ENCODE measurements around the gene NPIPB6.
"Not testable (repeated sequence)": the region's sequence is repeated elsewhere in the genome, so short reads cannot be mapped to it uniquely, and the experiment has no call there.

The NPIPB6 gene

GRCh38 chr16:28363408-28363807 lies at the start of gene NPIPB6:
TSS of gene NPIPB6 (minus strand) at chr16:28363508. CDS start at chr16:28362822, 686 bp downstream.
- not testable (repeated sequence) for DNase-seq (ENCODE audit: low spot score)

- not testable (repeated sequence) for DNase-seq (ENCODE audit: low spot score)
Measured at GRCh38 chr16:28403220-28404072, 40.1 kb upstream of the NPIPB6 start, which contains the start of gene EIF3CL. TSS of gene EIF3CL (minus strand) at chr16:28403841. CDS start at chr16:28403618, 223 bp downstream.

- DNase-seq (ENCODE audit: low spot score): not testable (repeated sequence)
Measured at GRCh38 chr16:28392054-28392453, 28.7 kb upstream of the NPIPB6 start.

GRCh38 chr16:28382177-28382867 lies 19.0 kb upstream of the NPIPB6 start:
- not testable (repeated sequence) for DNase-seq (ENCODE audit: low spot score)

GRCh38 chr16:28377822-28378221 lies 14.5 kb upstream of the NPIPB6 start:
- DNase-seq (ENCODE audit: low spot score): not testable (repeated sequence)

- DNase-seq (ENCODE audit: low spot score): not testable (repeated sequence)
Measured at GRCh38 chr16:28377108-28377625, 13.9 kb upstream of the NPIPB6 start.

GRCh38 chr16:28375115-28375514 lies 11.8 kb upstream of the NPIPB6 start:
- DNase-seq (ENCODE audit: low spot score): not testable (repeated sequence)

GRCh38 chr16:28374281-28374680 lies 11.0 kb upstream of the NPIPB6 start:
- DNase-seq (ENCODE audit: low spot score): not testable (repeated sequence)

- DNase-seq (ENCODE audit: low spot score): not testable (repeated sequence)
Measured at GRCh38 chr16:28367926-28368325, 4.6 kb upstream of the NPIPB6 start.

GRCh38 chr16:28364268-28365173 lies 1.2 kb upstream of the NPIPB6 start:
- not testable (repeated sequence) for DNase-seq (ENCODE audit: low spot score)

- not testable (repeated sequence) for DNase-seq (ENCODE audit: low spot score)
Measured at GRCh38 chr16:28362600-28362999, 708 bp downstream of the NPIPB6 start.

GRCh38 chr16:28338230-28338629 lies 25.1 kb downstream of the NPIPB6 start:
- DNase-seq (ENCODE audit: low spot score): not testable (repeated sequence)

- not testable (repeated sequence) for DNase-seq (ENCODE audit: low spot score)
Measured at GRCh38 chr16:28336940-28337710, 26.2 kb downstream of the NPIPB6 start.

- not testable (repeated sequence) for DNase-seq (ENCODE audit: low spot score)
Measured at GRCh38 chr16:28335678-28336077, 27.6 kb downstream of the NPIPB6 start.

- DNase-seq (ENCODE audit: low spot score): not testable (repeated sequence)
Measured at GRCh38 chr16:28332632-28333031, 30.7 kb downstream of the NPIPB6 start.

- DNase-seq (ENCODE audit: low spot score): not testable (repeated sequence)
Measured at GRCh38 chr16:28330981-28331380, 32.3 kb downstream of the NPIPB6 start.

- DNase-seq (ENCODE audit: low spot score): peak; percentile 28
Measured at GRCh38 chr16:28330232-28330631, 33.1 kb downstream of the NPIPB6 start.

GRCh38 chr16:28326881-28327610 lies 36.3 kb downstream of the NPIPB6 start:
- DNase-seq (ENCODE audit: low spot score): peak; percentile 33

- no peak for DNase-seq (ENCODE audit: low spot score)
Measured at GRCh38 chr16:28324887-28325279, 38.4 kb downstream of the NPIPB6 start.
